ENCODE measurements around the gene SPECC1L.
A peak's percentile ranks its signal among the peaks of the same experiment; 100 is the strongest.
"Not testable (repeated sequence)": the region's sequence is repeated elsewhere in the genome, so short reads cannot be mapped to it uniquely, and the experiment has no call there.

The SPECC1L gene

DNA sequence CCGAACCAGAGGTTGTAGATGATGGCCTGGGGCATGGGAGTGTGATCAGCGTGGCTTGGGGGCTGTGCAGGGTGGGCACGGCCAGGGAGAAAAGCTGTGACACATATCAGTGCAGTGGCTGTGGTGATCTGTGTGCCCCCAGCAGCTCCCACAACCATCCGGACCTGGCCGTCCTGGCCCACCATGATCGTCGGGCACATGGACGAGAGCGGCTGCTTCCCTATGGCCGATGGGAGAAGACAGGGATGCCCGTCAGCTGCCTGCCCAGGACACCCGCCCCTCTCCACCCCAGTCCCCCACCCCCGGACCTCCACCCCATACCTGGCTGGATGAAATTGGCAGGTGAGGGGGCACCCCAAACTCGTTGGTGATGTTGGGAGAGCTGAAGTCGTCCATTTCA, 22.0 kb upstream of the SPECC1L start:
- not testable (repeated sequence) for H3K36me3 ChIP-seq (ENCODE audit: control insufficient read depth, insufficient read depth, low read length); H3K9me3 ChIP-seq (ENCODE audit: control insufficient read depth, insufficient read depth, low read length)

DNA sequence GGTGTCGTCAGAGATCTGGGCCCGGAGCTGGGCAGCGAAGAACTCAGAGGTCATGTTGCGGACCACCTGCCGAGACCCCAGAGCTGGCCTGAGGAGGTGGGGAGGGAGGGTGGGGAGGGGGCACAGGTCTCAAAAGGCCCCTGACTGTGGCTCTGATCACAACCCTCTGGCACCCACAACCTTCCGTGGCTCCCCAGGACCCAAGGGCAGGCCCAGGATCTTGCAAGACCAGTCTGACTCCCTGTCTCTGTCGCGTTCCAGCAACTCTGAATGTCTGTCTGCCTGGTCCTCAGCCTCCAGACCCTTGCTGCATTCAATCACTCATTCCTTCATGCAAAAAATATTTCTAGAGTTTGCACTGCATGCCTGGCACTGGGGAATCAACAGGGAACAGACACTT, 21.2 kb upstream of the SPECC1L start:
- H3K4me3 ChIP-seq (ENCODE audit: low read depth, low read length); H3K27me3 ChIP-seq (ENCODE audit: control insufficient read depth, insufficient read depth, low read length); H3K9me3 ChIP-seq (ENCODE audit: control insufficient read depth, insufficient read depth, low read length); H3K36me3 ChIP-seq (ENCODE audit: control insufficient read depth, insufficient read depth, low read length); H3K4me1 ChIP-seq (ENCODE audit: control insufficient read depth, insufficient read depth, low read length); H3K9ac ChIP-seq (ENCODE audit: low read depth, low read length): not testable (repeated sequence)

More for the DNA sequence above, 22.0 kb upstream of the SPECC1L start:
- H3K4me3 ChIP-seq (ENCODE audit: low read depth, low read length); H3K9ac ChIP-seq (ENCODE audit: low read depth, low read length); H3K27me3 ChIP-seq (ENCODE audit: control insufficient read depth, insufficient read depth, low read length); H3K4me1 ChIP-seq (ENCODE audit: control insufficient read depth, insufficient read depth, low read length): not testable (repeated sequence)

DNA sequence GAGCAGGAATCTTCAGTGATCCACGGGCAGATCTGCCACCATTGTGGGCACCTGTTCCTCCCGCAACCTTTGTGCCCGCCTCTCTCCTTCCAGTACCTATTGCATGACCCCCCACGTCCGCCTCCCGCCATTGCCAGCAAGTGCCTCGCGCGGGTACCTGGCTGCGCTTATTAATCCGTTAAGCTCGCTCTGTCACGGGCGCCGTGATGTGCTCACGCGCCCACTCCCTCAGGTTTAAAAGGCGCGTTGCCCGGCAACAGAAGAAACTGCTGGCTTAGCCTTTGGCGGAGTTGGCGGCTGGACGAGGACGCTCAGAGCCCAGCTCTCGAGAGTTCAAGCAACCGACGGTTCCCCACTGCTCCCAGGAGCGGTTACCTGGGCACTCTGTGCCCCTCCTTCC, 19.3 kb upstream of the SPECC1L start:
- not testable (repeated sequence) for H3K4me1 ChIP-seq (ENCODE audit: control insufficient read depth, insufficient read depth, low read length); H3K27me3 ChIP-seq (ENCODE audit: control insufficient read depth, insufficient read depth, low read length); H3K9me3 ChIP-seq (ENCODE audit: control insufficient read depth, insufficient read depth, low read length); H3K9ac ChIP-seq (ENCODE audit: low read depth, low read length); H3K4me3 ChIP-seq (ENCODE audit: low read depth, low read length); H3K36me3 ChIP-seq (ENCODE audit: control insufficient read depth, insufficient read depth, low read length)

DNA sequence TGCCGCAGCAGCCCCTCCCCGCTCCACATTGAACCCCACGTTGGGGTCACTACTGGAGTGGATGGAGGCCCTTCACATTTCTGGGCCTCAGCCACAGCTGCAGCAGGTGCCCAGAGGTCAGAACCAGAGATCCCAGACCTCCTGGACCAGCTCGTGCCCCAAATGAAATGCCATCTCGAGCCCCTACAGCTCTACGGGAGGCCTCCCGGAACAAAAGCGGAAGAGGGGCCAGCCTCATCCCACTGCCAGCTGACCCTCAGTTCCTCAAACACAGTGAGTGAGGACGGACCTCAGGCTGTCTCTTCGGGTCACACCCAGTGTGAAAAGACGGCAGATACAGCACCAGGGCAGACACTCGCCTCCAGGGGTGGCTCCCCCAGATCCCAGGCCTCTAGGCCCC, 17.5 kb upstream of the SPECC1L start:
- not testable (repeated sequence) for H3K36me3 ChIP-seq (ENCODE audit: control insufficient read depth, insufficient read depth, low read length); H3K9ac ChIP-seq (ENCODE audit: low read depth, low read length); H3K4me3 ChIP-seq (ENCODE audit: low read depth, low read length); H3K9me3 ChIP-seq (ENCODE audit: control insufficient read depth, insufficient read depth, low read length); H3K27me3 ChIP-seq (ENCODE audit: control insufficient read depth, insufficient read depth, low read length); H3K4me1 ChIP-seq (ENCODE audit: control insufficient read depth, insufficient read depth, low read length)

DNA sequence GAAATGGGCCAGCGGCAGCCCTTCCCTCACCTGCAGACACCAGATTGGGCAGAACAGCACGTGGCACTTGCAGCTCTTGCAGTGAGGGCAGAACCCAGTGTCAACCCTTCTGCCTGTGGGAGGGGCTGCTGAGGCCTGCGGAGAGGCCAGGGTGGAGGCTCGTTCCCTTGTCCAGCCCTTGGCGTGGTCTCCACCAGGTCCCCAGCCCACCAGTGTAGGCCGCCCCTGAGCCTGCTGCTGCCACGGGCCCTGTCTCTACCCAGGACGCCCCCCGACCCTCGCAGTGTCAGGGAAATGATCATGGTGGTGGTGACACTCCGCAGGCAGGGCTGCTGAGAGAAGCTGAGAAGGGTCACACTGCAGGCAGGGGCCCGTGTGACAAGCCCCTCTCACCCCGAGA, 14.5 kb upstream of the SPECC1L start:
- not testable (repeated sequence) for H3K4me3 ChIP-seq (ENCODE audit: low read depth, low read length); H3K9me3 ChIP-seq (ENCODE audit: control insufficient read depth, insufficient read depth, low read length); H3K36me3 ChIP-seq (ENCODE audit: control insufficient read depth, insufficient read depth, low read length); H3K27me3 ChIP-seq (ENCODE audit: control insufficient read depth, insufficient read depth, low read length); H3K9ac ChIP-seq (ENCODE audit: low read depth, low read length); H3K4me1 ChIP-seq (ENCODE audit: control insufficient read depth, insufficient read depth, low read length)

DNA sequence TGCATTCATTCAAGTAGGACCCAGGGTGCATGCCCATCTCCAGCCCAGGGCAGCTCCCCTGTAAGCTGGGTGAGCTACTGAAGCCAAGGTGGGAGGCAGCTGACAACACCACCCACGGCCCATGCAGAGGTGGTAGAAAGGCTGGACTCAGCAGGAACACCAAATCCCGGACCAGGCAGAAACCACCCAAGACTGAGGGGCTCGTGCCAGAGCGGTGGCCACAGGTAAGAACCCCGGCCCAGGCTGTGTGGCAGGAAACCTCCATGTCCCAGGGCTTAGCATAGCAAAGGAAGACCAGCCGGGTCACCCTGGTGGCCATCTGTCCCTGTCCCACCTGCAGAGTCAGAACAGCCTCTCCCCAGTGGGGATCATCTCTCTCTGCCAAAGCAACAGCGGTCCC, 13.9 kb upstream of the SPECC1L start:
- H3K27me3 ChIP-seq (ENCODE audit: control insufficient read depth, insufficient read depth, low read length); H3K36me3 ChIP-seq (ENCODE audit: control insufficient read depth, insufficient read depth, low read length); H3K4me3 ChIP-seq (ENCODE audit: low read depth, low read length); H3K9me3 ChIP-seq (ENCODE audit: control insufficient read depth, insufficient read depth, low read length); H3K9ac ChIP-seq (ENCODE audit: low read depth, low read length); H3K4me1 ChIP-seq (ENCODE audit: control insufficient read depth, insufficient read depth, low read length): not testable (repeated sequence)

DNA sequence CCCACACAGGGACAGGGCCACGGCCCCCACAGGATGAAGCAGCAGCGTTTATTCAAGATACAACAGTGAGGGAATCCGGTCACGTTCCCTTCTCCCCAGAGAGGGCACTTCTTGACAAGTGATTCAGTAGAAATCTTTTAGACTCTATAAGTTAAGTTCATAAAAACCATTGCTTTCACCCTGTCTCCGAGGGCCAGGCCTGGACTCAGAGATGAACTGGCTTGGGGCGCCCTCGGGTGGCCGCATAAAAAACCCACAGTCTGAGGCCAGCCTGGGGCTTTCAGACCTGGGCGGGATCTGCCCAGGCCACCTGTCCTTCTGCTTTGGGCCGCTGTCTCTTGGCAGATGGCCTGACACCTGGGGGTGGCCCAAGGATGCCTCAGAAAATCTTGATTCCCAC, 11.2 kb upstream of the SPECC1L start:
- H3K9me3 ChIP-seq (ENCODE audit: control insufficient read depth, insufficient read depth, low read length); H3K4me3 ChIP-seq (ENCODE audit: low read depth, low read length); H3K36me3 ChIP-seq (ENCODE audit: control insufficient read depth, insufficient read depth, low read length); H3K4me1 ChIP-seq (ENCODE audit: control insufficient read depth, insufficient read depth, low read length); H3K9ac ChIP-seq (ENCODE audit: low read depth, low read length); H3K27me3 ChIP-seq (ENCODE audit: control insufficient read depth, insufficient read depth, low read length): not testable (repeated sequence)

DNA sequence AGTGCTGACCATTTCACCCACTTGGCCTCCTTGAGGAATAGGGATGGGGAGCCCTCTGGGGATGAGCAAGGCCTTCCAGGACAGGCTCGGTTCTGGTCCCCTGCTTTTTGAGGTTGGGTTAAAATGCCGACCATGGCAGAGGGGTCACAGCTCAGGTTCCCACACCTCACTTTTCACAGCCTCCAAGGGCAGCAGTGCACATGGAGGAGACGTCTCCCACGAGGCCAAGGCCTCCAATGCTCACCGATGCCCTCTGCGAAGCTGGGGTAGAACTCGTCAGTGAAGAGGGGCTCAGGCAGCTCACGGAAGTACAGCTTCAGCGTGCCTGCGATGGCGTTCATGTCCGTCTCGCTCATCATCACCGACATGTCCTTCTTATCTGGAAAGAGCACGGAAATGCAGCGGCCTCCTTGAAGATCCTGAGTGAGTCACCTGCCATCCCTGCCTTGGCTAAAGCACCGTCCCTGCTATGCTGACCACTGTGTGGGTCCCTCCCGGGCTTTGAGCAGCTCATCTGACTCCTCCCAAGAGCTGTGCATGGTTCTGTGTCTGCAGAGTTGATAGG, 8.4 kb upstream of the SPECC1L start:
- H3K9me3 ChIP-seq (ENCODE audit: control insufficient read depth, insufficient read depth, low read length); H3K4me1 ChIP-seq (ENCODE audit: control insufficient read depth, insufficient read depth, low read length); H3K36me3 ChIP-seq (ENCODE audit: control insufficient read depth, insufficient read depth, low read length); H3K4me3 ChIP-seq (ENCODE audit: low read depth, low read length); H3K9ac ChIP-seq (ENCODE audit: low read depth, low read length); H3K27me3 ChIP-seq (ENCODE audit: control insufficient read depth, insufficient read depth, low read length): not testable (repeated sequence)

DNA sequence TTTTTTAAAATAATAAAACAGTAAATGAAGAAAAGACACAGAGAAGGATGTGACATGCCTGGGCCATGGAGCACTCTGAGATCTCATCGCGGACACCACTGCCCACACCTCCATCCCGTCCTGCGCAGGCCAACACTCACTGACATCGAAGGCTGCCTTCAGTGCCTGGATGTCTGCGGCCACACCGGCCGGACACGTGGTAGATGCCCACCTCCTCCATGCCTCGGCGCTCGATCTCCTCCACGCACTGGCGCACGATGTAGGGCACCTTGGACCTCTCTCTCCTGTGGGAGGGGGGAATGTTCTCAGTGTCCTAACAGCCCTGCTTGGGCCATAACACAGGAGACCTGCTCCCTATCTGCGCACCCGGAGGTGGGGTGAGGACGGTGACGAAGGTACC, 7.2 kb upstream of the SPECC1L start:
- not testable (repeated sequence) for H3K36me3 ChIP-seq (ENCODE audit: control insufficient read depth, insufficient read depth, low read length); H3K9ac ChIP-seq (ENCODE audit: low read depth, low read length); H3K9me3 ChIP-seq (ENCODE audit: control insufficient read depth, insufficient read depth, low read length); H3K4me1 ChIP-seq (ENCODE audit: control insufficient read depth, insufficient read depth, low read length); H3K27me3 ChIP-seq (ENCODE audit: control insufficient read depth, insufficient read depth, low read length); H3K4me3 ChIP-seq (ENCODE audit: low read depth, low read length)

DNA sequence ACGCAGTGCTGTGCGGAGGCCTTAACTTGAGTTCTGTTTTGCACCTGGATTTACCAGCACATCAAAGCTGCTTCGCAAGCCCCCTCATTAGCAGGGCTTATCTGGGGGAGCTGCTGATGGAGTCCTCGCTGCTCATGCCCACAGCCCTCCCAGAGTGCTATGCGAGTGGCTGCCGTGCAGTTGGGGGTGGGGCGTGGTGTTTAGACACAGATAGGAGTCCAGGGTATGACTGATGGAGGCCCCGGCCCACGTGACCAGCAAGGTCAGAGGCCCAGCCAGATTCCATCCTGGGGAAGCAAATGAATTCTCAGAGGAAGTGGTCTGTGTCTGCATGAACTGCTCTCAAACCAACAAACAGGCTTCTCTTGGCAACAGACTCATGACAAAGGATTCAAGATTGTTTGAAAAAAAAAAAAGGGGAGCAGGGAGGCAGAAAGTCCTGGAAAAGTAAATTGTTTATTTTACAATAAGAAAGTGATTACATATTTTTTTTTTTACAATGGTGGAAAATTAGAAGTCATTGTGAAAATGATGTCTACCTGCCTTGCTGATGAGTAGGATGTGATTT, 6.2 kb upstream of the SPECC1L start:
- not testable (repeated sequence) for H3K4me1 ChIP-seq (ENCODE audit: control insufficient read depth, insufficient read depth, low read length); H3K27me3 ChIP-seq (ENCODE audit: control insufficient read depth, insufficient read depth, low read length); H3K4me3 ChIP-seq (ENCODE audit: low read depth, low read length); H3K36me3 ChIP-seq (ENCODE audit: control insufficient read depth, insufficient read depth, low read length); H3K9me3 ChIP-seq (ENCODE audit: control insufficient read depth, insufficient read depth, low read length); H3K9ac ChIP-seq (ENCODE audit: low read depth, low read length)

DNA sequence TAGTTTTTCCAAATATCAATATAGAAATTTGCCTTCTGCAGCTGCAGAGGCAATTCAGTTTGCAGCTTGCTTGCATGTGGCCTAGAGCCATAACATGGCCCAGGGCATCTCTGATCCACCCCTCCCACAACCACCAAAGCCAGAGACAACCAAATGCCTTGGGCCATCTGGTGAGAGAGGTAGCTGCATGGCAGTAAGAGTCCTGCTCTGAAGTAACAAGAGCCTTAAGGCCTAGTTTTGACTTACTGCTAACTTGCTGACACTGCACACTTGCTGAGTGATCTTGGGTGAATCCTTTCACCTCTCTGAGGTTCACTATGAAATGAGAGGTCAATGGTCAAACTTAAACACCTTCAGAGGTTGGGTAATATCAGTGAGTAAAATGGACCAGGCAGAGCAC, 4.9 kb upstream of the SPECC1L start:
- H3K36me3 ChIP-seq (ENCODE audit: control insufficient read depth, insufficient read depth, low read length), result no peaks in the 10 kb centered on the region
- H3K27me3 ChIP-seq (ENCODE audit: control insufficient read depth, insufficient read depth, low read length), result no peaks in the 10 kb centered on the region
- no peak overlapping the region for H3K4me3 ChIP-seq (ENCODE audit: low read depth, low read length)
- no peaks in the 10 kb centered on the region for H3K4me1 ChIP-seq (ENCODE audit: control insufficient read depth, insufficient read depth, low read length)
- no peaks in the 10 kb centered on the region for H3K9me3 ChIP-seq (ENCODE audit: control insufficient read depth, insufficient read depth, low read length)
- no peak overlapping the region for H3K9ac ChIP-seq (ENCODE audit: low read depth, low read length)

DNA sequence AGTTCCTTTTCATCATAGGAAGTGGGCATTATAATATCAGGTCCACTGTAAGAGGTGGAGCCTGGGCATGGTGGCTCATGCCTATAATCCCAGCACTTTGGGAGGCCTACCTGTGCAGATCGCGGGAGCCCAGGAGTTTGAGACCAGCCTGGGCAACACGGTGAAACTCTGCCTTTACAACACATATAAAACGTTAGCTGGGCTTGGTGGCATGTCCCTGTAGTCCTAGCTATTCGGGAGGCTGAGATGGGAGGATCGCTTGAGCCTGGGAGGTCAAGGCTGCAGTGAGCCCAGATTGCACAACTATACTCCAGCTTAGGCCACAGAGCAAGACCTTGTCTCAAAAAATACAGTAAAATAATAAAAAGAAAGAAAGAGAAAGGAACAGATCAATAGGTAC, 4.1 kb upstream of the SPECC1L start:
- H3K9ac ChIP-seq (ENCODE audit: low read depth, low read length); H3K36me3 ChIP-seq (ENCODE audit: control insufficient read depth, insufficient read depth, low read length); H3K4me3 ChIP-seq (ENCODE audit: low read depth, low read length); H3K9me3 ChIP-seq (ENCODE audit: control insufficient read depth, insufficient read depth, low read length); H3K4me1 ChIP-seq (ENCODE audit: control insufficient read depth, insufficient read depth, low read length); H3K27me3 ChIP-seq (ENCODE audit: control insufficient read depth, insufficient read depth, low read length): not testable (repeated sequence)

DNA sequence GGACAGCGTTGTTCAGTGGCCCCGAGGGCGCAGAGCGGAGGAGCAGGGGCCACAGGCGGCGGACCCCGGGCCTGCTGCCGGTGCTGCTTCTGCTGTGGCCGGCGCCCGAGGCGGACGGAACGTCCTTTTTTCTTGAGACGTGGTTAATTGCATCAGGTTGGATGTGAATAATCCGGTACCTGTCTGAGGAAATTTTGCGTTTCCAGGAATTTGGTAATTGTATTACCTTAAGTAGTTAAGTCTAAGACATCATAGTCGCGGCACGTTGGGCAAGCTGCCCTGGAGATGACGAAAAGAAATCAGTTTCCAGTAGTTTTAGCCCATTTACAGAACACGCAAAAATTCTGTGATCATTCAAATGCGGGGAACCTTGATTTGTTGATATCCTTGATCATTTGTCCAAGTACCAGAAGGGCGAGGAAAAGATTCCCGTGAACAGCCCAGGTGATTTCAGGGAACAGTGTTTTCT, 789 bp downstream of the SPECC1L start:
- H3K9ac ChIP-seq (ENCODE audit: low read depth, low read length), result peak overlapping the region; percentile 98
- no peaks in the 10 kb centered on the region for H3K27me3 ChIP-seq (ENCODE audit: control insufficient read depth, insufficient read depth, low read length)
- peaks cover 4% of the 10 kb centered on the region for H3K4me1 ChIP-seq (ENCODE audit: control insufficient read depth, insufficient read depth, low read length)
- H3K36me3 ChIP-seq (ENCODE audit: control insufficient read depth, insufficient read depth, low read length), result no peaks in the 10 kb centered on the region
- peak overlapping the region; percentile 93 for H3K4me3 ChIP-seq (ENCODE audit: low read depth, low read length)
- no peaks in the 10 kb centered on the region for H3K9me3 ChIP-seq (ENCODE audit: control insufficient read depth, insufficient read depth, low read length)

Data from iPS-15b (cell line).